Measurements from ENCODE around the gene FOLR2.
"Not testable (repeated sequence)": the region's sequence is repeated elsewhere in the genome, so short reads cannot be mapped to it uniquely, and the experiment has no call there.

DNA sequence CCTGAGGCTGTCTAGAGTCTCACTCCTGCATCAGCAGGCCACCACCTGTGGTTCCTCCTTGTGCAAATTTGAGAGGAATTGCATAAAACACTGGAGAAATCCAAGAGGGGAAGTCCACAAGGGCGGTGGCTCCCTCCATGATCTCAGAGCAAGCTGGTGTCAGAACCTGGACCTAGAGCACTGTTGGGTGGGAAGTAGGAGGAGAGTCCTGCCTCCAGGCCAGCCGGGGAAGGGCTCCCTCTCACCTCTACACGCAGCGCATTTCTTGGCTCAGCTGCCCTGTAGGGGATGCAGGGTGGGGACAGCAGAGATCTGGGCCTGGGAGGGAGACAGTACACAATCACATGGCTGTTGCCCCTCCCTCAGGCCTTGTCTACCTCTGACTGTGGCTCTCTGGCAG is 44.6 kb upstream of the FOLR2 start:
- TF ChIP-seq EZH2 (IDR thresholded peaks at IDR 0.05); FOSL1 (IDR thresholded peaks at IDR 0.05; ENCODE audit: low read depth); POLR2A (IDR thresholded peaks at IDR 0.05; ENCODE audit: borderline replicate concordance, extremely low read depth, insufficient read depth, insufficient read length); JUND (IDR thresholded peaks at IDR 0.05); POLR2AphosphoS5 (IDR thresholded peaks at IDR 0.05; ENCODE audit: low read depth, low read length); CTCF (IDR thresholded peaks at IDR 0.05 in 2 of 3, conservative IDR thresholded peaks at IDR 0.05 in 1 of 3; ENCODE audit: borderline replicate concordance in 1 of 3, insufficient read depth in 1 of 3, low read depth in 2 of 3, low read length in 2 of 3): not testable (repeated sequence)
